RWPE2 (cell line): Measurements from ENCODE around the gene SMIM36.

Source experiments
- ATAC-seq: fragments of 200-7000 bp; cut with Tn5 transposase; 3 replicates; pipeline ENCODE4 v1.9.1; 2021; ENCODE audit warnings: low read depth
- DNase-seq: peaks from one replicate; pipeline ENCODE4 v3.0.0-alpha.2; 2020; ENCODE audit warnings: low spot score
- H3K27ac ChIP-seq: fragments of 450-650 bp; 2 replicates; pipeline ENCODE4 v1.5.1; 2017; ENCODE audit warnings: mild to moderate bottlenecking; ENCODE audit not compliant: poor library complexity, severe bottlenecking
- H3K27me3 ChIP-seq: fragments of 250-450 bp; sonication (Bioruptor Pico); 2 replicates; pipeline ENCODE4 v1.5.1; 2021; ENCODE audit warnings: mild to moderate bottlenecking, moderate library complexity; ENCODE audit not compliant: insufficient read depth, poor library complexity, severe bottlenecking
- H3K36me3 ChIP-seq: fragments of 250-450 bp; sonication (Bioruptor Pico); 2 replicates; pipeline ENCODE4 v1.5.1; 2020; ENCODE audit warnings: low read depth, mild to moderate bottlenecking, moderate library complexity
- H3K4me1 ChIP-seq: fragments of 250-450 bp; sonication (Bioruptor Pico); 2 replicates; pipeline ENCODE4 v1.5.1; 2021; ENCODE audit warnings: mild to moderate bottlenecking, moderate library complexity; ENCODE audit not compliant: insufficient read depth, poor library complexity, severe bottlenecking
- H3K4me3 ChIP-seq: fragments of 250-450 bp; sonication (Bioruptor Pico); 2 replicates; pipeline ENCODE4 v1.5.1; 2021; ENCODE audit warnings: mild to moderate bottlenecking, moderate library complexity; ENCODE audit not compliant: severe bottlenecking
- H3K9me3 ChIP-seq: fragments of 250-450 bp; sonication (Bioruptor Pico); 2 replicates; pipeline ENCODE4 v1.5.1; 2021; ENCODE audit warnings: mild to moderate bottlenecking, moderate library complexity; ENCODE audit not compliant: severe bottlenecking
- TF ChIP-seq, protein P1 (sequence below): fragments of 450-650 bp; IDR thresholded peaks from one replicate; pipeline ENCODE4 v1.5.1; 2017; ENCODE audit warnings: mild to moderate bottlenecking, moderate library complexity; ENCODE audit not compliant: poor library complexity, severe bottlenecking

SMIM36 gene

DNA sequence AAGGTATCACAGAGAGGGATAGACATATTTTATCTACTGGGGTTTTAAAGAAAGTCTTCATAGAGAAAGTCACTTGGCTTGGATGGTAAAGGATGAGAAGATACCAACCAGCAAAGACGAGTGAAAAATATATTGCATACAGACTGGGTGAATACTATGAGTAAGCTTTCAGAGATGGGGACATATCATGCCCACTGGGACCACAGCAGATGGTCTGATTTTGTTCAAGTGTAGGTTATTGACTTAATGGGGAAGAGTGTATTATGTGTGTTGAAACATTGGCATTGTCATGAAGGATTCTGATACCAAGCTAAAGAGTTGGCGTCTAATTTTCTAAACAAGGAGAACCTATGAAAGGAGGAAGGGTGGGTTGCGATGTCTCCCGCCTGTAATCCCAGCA is 75.8 kb downstream of the SMIM36 start:
- DNase-seq (no peak), ATAC-seq (no peak)
- TF ChIP-seq, protein P1, sequence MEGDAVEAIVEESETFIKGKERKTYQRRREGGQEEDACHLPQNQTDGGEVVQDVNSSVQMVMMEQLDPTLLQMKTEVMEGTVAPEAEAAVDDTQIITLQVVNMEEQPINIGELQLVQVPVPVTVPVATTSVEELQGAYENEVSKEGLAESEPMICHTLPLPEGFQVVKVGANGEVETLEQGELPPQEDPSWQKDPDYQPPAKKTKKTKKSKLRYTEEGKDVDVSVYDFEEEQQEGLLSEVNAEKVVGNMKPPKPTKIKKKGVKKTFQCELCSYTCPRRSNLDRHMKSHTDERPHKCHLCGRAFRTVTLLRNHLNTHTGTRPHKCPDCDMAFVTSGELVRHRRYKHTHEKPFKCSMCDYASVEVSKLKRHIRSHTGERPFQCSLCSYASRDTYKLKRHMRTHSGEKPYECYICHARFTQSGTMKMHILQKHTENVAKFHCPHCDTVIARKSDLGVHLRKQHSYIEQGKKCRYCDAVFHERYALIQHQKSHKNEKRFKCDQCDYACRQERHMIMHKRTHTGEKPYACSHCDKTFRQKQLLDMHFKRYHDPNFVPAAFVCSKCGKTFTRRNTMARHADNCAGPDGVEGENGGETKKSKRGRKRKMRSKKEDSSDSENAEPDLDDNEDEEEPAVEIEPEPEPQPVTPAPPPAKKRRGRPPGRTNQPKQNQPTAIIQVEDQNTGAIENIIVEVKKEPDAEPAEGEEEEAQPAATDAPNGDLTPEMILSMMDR, result no peak
- Histone ChIP-seq H3K4me1 (peaks cover 43% of the 10 kb centered on the region), H3K4me3 (no peak overlapping the region), H3K27ac (no peak overlapping the region), H3K27me3 (no peaks in the 10 kb centered on the region), H3K9me3 (no peaks in the 10 kb centered on the region), H3K36me3 (no peaks in the 10 kb centered on the region)

DNA sequence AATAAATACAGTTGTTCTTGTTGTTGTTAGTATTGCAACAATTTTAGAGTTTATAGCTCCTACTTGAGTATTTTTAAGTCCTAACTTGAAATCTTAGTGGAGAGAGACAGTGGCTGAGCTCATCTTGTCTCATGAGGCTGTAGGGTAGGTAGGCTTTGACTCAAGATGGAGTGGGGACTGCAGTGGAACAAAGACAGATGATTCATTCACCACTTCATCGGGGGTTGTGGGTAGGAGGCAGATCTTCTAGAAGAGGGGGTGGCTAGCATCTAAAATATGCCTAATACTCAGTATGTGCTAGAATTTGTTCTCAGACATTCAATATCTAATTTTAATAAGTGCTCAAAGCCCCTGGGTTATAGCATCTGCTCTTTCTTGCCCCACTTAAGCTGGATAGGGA is 76.5 kb downstream of the SMIM36 start:
- Histone ChIP-seq H3K9me3 (no peaks in the 10 kb centered on the region), H3K4me1 (peaks cover 37% of the 10 kb centered on the region), H3K4me3 (no peak overlapping the region), H3K36me3 (no peaks in the 10 kb centered on the region), H3K27me3 (no peaks in the 10 kb centered on the region), H3K27ac (peak overlapping the region; percentile 96)
- TF ChIP-seq, protein P1, result no peak
- DNase-seq (no peak), ATAC-seq (no peak)

DNA sequence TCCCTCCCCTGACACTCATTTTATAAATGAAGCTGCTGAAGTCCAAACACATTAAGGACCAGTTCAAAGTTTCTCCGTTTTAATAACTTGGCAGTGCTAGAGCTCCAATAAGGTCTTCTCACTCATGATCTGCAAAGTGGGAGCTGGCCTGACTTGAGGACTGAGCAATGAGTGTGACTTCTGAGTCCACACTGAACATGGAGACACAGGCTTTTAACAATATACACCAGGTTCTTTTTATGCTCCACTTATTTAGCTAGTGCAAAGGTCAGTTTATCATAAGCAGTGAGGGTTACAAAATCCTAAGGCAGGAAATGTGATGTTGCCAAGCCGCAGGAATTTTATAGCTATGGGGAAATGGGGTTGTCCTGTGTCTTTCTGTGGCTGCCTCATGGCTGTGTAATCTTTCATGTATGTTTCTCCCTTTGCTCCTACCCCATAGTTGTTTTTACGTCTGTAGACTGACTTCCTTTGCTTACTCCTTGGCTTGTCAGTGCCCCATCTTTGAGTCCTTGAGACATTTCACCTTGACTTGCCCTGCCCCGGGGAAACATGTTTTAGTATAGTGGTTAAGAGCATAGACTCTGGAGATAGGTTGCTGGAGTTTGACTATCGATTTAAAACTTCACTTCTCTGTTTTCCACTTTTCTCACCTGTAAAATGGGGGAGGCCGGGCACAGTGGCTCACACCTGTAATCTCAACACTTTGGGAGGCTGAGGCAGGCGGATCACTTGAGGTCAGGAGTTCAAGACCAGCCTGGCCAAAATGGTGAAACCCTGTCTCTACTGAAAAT is 77.4 kb downstream of the SMIM36 start:
- TF ChIP-seq, protein P1, result no peak
- Histone ChIP-seq H3K9me3 (no peaks in the 10 kb centered on the region), H3K27me3 (no peaks in the 10 kb centered on the region), H3K36me3 (no peaks in the 10 kb centered on the region), H3K4me3 (no peak overlapping the region), H3K27ac (peak overlapping the region; percentile 96), H3K4me1 (peaks cover 31% of the 10 kb centered on the region)
- DNase-seq (peak; percentile 75), ATAC-seq (peak; percentile 70)

DNA sequence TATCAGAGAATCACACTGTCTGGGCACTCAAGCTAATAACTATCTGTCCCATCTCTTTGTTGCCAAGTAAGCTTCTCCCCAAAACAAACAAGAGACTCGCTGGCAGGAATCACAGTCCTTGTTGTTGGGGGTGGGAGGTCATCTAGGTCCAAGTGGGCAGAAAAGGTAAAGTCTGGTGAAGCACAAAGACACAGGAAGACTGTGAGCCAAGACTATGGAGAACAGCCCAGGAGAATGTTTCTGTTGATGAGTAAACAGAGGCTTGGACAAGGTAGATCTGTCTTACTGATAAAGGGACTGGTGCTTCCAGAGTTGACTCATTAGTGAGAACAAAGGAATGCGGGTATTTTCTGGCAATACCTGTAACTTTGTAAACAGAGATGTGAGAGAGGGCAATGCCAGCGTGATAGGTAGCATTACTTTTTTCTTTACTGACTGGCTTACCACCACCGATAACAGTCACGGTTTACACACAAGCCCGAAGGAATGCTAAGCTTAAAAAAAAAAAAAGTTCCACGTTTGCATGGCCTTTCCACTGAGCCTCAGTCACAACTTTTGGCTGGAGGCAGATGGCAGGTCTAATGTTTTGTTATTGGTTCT is 78.1 kb downstream of the SMIM36 start:
- Histone ChIP-seq H3K27me3 (no peaks in the 10 kb centered on the region), H3K4me1 (peaks cover 31% of the 10 kb centered on the region), H3K4me3 (no peak overlapping the region), H3K27ac (peak overlapping the region; percentile 96), H3K36me3 (no peaks in the 10 kb centered on the region), H3K9me3 (no peaks in the 10 kb centered on the region)
- DNase-seq (no peak), ATAC-seq (peak; percentile 91)
- TF ChIP-seq, protein P1, result no peak
